ENCODE data around the gene RALGAPB. TPM values are rescaled to one million over a fixed set of nuclear protein-coding genes. Genes with fewer than 3 reads are reported as not detected.

Gene RALGAPB
- polyA plus RNA-seq, 1 experiment, result 30.1 TPM

DNA sequence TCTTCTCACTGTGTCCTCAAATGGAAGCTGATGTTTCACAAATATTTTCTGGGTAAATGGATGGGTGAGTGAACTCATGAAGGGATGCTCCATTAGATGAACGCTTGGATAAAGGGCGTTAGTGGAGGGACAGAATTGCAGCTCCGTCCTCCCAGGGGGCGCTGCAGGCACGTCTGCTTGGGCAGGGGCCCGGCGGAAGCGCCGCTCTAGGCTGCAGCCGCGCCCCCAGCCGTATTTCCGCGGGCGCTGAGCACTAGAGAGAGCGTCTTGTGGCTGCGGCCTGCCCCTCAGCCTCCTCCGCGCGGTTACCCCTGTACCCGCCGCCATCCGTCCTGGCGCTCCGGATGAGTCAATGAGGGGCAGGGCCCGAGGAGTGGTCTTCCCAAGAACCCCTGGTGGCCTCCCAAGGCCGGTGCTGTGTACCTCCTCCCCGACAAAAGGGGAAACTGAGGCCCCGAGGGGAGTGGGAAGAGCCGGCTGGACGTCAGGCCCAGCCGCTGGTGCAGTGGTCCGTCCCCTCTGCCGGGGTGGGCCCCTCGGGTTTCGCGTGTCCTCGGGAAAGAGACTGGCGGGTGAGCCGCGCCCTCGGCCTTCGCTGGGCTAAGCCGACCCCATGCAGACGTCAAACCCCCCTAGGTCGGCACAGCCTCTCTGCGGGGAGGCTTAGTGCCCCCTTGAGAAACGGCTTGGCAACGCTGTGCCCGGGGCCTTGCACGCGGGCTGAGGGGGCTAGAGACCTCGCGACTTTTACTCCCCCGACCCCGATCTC, 26.0 kb upstream of the RALGAPB start:
- CTCF ChIA-PET, result interaction anchor here (0.6 to 3.6 kb wide), 21 partner anchors 8 to 783 kb away, joined by 3 to 99 read pairs (median 4); partner anchors contain the start of genes RALGAPB and SNHG17
- POLR2A ChIA-PET, result interaction anchor here (0.6 to 2.8 kb wide), 8 partner anchors 9 to 92 kb away, joined by 3 to 36 read pairs (median 6); partner anchors contain the start of genes RALGAPB and SNHG17
- Histone ChIP-seq H3K4me3 (ENCODE audit: low read depth, low read length) (peak overlapping the region; percentile 91), H3K9me3 (ENCODE audit: control insufficient read depth, insufficient read depth, low read length) (peaks cover 4% of the 10 kb centered on the region; the same call in 1 of the 2 replicates), H3K27ac (ENCODE audit: low read depth, low read length) (peak overlapping the region; percentile 57), H3K27me3 (ENCODE audit: control insufficient read depth, insufficient read depth, low read length) (no peaks in the 10 kb centered on the region)
- TF ChIP-seq, protein P1, sequence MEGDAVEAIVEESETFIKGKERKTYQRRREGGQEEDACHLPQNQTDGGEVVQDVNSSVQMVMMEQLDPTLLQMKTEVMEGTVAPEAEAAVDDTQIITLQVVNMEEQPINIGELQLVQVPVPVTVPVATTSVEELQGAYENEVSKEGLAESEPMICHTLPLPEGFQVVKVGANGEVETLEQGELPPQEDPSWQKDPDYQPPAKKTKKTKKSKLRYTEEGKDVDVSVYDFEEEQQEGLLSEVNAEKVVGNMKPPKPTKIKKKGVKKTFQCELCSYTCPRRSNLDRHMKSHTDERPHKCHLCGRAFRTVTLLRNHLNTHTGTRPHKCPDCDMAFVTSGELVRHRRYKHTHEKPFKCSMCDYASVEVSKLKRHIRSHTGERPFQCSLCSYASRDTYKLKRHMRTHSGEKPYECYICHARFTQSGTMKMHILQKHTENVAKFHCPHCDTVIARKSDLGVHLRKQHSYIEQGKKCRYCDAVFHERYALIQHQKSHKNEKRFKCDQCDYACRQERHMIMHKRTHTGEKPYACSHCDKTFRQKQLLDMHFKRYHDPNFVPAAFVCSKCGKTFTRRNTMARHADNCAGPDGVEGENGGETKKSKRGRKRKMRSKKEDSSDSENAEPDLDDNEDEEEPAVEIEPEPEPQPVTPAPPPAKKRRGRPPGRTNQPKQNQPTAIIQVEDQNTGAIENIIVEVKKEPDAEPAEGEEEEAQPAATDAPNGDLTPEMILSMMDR (IDR thresholded peaks at IDR 0.05; ENCODE audit: low read depth, low read length), result peak; percentile 94
- DNase-seq (ENCODE audit: low read depth, low spot score), result peak; percentile 90

DNA sequence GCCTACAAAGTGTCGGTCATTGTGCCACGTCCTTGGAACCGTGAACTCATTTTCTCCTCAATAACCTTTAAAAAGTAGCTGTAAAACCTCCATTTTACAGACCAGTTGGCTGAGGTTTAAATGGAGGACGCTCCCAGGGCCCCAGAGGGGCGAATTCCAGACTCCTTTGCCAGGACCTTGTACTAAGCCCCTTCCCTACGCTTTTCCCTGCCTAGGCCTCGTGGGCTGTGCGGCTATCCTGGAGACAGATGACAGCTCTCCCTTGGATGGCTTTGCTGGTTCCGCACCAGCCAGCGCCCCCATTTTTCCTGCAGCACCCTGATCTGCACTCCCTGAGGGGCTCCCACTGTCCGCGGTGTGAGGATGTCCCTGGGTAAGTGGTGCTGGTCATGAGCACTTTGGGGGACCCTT, 25.4 kb upstream of the RALGAPB start:
- no peaks in the 10 kb centered on the region for H3K27me3 ChIP-seq (ENCODE audit: control insufficient read depth, insufficient read depth, low read length)
- TF ChIP-seq, protein P1 (IDR thresholded peaks at IDR 0.05; ENCODE audit: low read depth, low read length), result no peak
- peak overlapping the region; percentile 91 for H3K4me3 ChIP-seq (ENCODE audit: low read depth, low read length)
- no peak overlapping the region for H3K27ac ChIP-seq (ENCODE audit: low read depth, low read length)
- peaks cover 4% of the 10 kb centered on the region; the same call in 1 of the 2 replicates for H3K9me3 ChIP-seq (ENCODE audit: control insufficient read depth, insufficient read depth, low read length)
- ChIA-PET CTCF (interaction anchor here (0.6 to 3.6 kb wide), 5 partner anchors 8 to 891 kb away, joined by 3 to 99 read pairs (median 4); partner anchors contain the start of gene SNHG17), POLR2A (interaction anchor here (1.0 to 2.8 kb wide), 3 partner anchors 12 to 25 kb away, joined by 4 to 36 read pairs (median 11); partner anchors contain the start of genes RALGAPB and SNHG17)
- DNase-seq (ENCODE audit: low read depth, low spot score), result no peak

DNA sequence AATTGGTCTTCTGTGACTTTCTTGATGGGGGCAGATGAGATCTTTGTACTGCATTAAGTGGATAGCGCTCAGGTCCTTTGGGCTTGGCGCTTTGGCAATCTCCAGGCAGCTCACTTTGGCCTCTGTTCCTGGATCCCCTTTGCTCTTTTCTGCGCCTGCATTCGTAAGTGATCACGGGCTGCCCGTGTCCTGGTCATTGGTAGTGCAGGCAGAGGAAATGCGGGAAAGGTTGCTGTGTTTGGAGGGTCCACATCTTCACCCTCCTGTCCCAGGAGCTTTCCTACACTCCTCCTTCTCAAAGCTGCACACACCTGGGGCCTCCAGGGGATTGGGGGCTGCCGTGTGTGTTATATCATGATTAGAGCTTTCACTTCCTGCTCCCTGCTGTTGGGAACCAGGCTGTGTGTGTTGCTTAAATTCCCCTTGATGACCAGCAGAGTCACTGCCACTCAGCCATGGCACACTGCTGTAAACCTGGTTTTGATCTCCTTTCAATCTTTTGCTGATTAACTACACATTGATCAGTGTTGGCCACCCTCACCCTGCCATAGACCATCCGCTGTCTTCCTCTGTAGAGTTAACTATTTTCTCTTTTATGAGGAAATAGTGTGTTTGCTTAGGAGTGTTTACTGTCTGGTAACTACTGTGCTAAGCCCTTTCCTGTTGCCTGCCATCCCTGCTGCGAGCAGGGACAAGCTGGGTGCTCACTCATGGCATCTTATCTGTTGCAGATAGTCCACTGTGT, 24.5 kb upstream of the RALGAPB start:
- TF ChIP-seq, protein P1 (IDR thresholded peaks at IDR 0.05; ENCODE audit: low read depth, low read length), result no peak
- no peak for DNase-seq (ENCODE audit: low read depth, low spot score)
- Histone ChIP-seq H3K9me3 (ENCODE audit: control insufficient read depth, insufficient read depth, low read length) (peaks cover 4% of the 10 kb centered on the region; the same call in 1 of the 2 replicates), H3K4me3 (ENCODE audit: low read depth, low read length) (no peak overlapping the region), H3K27ac (ENCODE audit: low read depth, low read length) (no peak overlapping the region), H3K27me3 (ENCODE audit: control insufficient read depth, insufficient read depth, low read length) (no peaks in the 10 kb centered on the region)
- ChIA-PET CTCF (interaction anchor here (1.1 to 3.6 kb wide), 3 partner anchors 9 to 14 kb away, joined by 4 to 99 read pairs (median 10); partner anchors contain the start of gene SNHG17), POLR2A (interaction anchor here (0.6 to 2.8 kb wide), 3 partner anchors 13 to 104 kb away, joined by 3 to 36 read pairs (median 4); partner anchors contain the start of gene SNHG17)

DNA sequence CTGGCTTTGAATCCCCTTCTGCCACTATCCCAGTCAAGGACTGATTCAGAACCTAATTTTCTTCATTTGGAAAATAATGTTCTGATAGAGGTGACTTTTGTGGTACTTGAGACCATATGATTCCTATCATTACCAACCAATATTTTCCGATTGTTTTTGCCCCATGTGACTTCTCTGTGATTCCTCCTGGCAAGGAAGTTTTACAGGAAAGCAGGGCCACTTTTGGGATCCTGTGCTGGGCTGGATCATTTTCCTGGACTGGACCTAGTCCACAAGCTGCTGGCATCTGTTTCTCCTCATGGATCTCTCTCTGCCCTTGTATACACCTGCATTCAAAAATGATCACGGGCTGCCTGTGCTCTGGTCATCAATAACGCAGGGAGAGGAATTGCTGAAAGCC, 23.6 kb upstream of the RALGAPB start:
- Histone ChIP-seq H3K4me3 (ENCODE audit: low read depth, low read length) (no peak overlapping the region), H3K27me3 (ENCODE audit: control insufficient read depth, insufficient read depth, low read length) (no peaks in the 10 kb centered on the region), H3K9me3 (ENCODE audit: control insufficient read depth, insufficient read depth, low read length) (peaks cover 4% of the 10 kb centered on the region; the same call in 1 of the 2 replicates), H3K27ac (ENCODE audit: low read depth, low read length) (no peak overlapping the region)
- TF ChIP-seq, protein P1 (IDR thresholded peaks at IDR 0.05; ENCODE audit: low read depth, low read length), result no peak
- ChIA-PET POLR2A (no interaction called here), CTCF (no interaction called here)
- no peak for DNase-seq (ENCODE audit: low read depth, low spot score)
